Erythroblast (primary cell): ENCODE data around the gene RBPJ.

Source experiments
- GATA1 ChIP-seq: IDR thresholded peaks from 2 replicates; pipeline ENCODE4 v1.6.1; 2011; ENCODE audit warnings: low read depth, mild to moderate bottlenecking, control low read depth, low read length, moderate library complexity
- POLR2A ChIP-seq: IDR thresholded peaks from 2 replicates; pipeline ENCODE4 v1.6.1; 2011; ENCODE audit warnings: mild to moderate bottlenecking, low read length

GRCh38 chr4:26321373-26322221, 783 bp downstream of the RBPJ start:
- no peak for TF ChIP-seq POLR2A
- TF ChIP-seq GATA1: no peak
